H9 (cell line): ENCODE data around the gene CACNA2D4. TPM values are rescaled to one million over a fixed set of nuclear protein-coding genes. Genes with fewer than 3 reads are reported as not detected.

Experiments used
- DNase-seq: peaks from one replicate; pipeline ENCODE4 v3.0.0-alpha.2; 2017
- H2AFZ ChIP-seq: one replicate; pipeline ENCODE4 v1.6.1; 2013; ENCODE audit warnings: mild to moderate bottlenecking, low read length, control low read depth, moderate library complexity
- H2AK5ac ChIP-seq: 2 replicates; pipeline ENCODE4 v1.6.1; 2013; ENCODE audit warnings: low read length, control low read depth, mixed read lengths; ENCODE audit not compliant: insufficient read length
- H2BK120ac ChIP-seq: one replicate; pipeline ENCODE4 v1.6.1; 2013; ENCODE audit warnings: low read depth, mild to moderate bottlenecking, low read length, control low read depth, inconsistent platforms; ENCODE audit not compliant: poor library complexity, severe bottlenecking
- H2BK12ac ChIP-seq: 2 replicates; pipeline ENCODE4 v1.6.1; 2013; ENCODE audit warnings: low read length, control low read depth, mixed read lengths, low read depth; ENCODE audit not compliant: insufficient read length
- H2BK15ac ChIP-seq: 2 replicates; pipeline ENCODE4 v1.6.1; 2013; ENCODE audit warnings: low read depth, low read length, control low read depth
- H2BK20ac ChIP-seq: one replicate; pipeline ENCODE4 v1.6.1; 2013; ENCODE audit warnings: low read depth, mild to moderate bottlenecking, low read length, control low read depth, inconsistent platforms; ENCODE audit not compliant: poor library complexity, severe bottlenecking
- H2BK5ac ChIP-seq: 2 replicates; pipeline ENCODE4 v1.6.1; 2013; ENCODE audit warnings: low read length, control low read depth, mixed read lengths; ENCODE audit not compliant: insufficient read length
- H3K14ac ChIP-seq: 2 replicates; pipeline ENCODE4 v1.6.1; 2013; ENCODE audit warnings: low read length, control low read depth; ENCODE audit not compliant: insufficient read depth
- H3K18ac ChIP-seq: 2 replicates; pipeline ENCODE4 v1.6.1; 2013; ENCODE audit warnings: low read depth, mild to moderate bottlenecking, mixed read lengths, low read length, control low read depth; ENCODE audit not compliant: insufficient read length
- H3K23ac ChIP-seq: 2 replicates; pipeline ENCODE4 v1.6.1; 2013; ENCODE audit warnings: low read length, control low read depth, mixed read lengths, low read depth; ENCODE audit not compliant: insufficient read length
- H3K23me2 ChIP-seq: 2 replicates; pipeline ENCODE4 v1.6.1; 2013; ENCODE audit warnings: low read depth, mild to moderate bottlenecking, mixed read lengths, low read length, control low read depth; ENCODE audit not compliant: insufficient read length, poor library complexity, severe bottlenecking
- H3K27ac ChIP-seq: 2 replicates; pipeline ENCODE4 v1.5.1; 2013; ENCODE audit warnings: low read length, control low read depth, mixed read lengths, low read depth; ENCODE audit not compliant: insufficient read length
- H3K27me3 ChIP-seq: 2 replicates; pipeline ENCODE4 v1.6.1; 2013; ENCODE audit warnings: low read length, control low read depth, inconsistent platforms; ENCODE audit not compliant: insufficient read depth
- H3K4ac ChIP-seq: 2 replicates; pipeline ENCODE4 v1.6.1; 2013; ENCODE audit warnings: low read depth, mild to moderate bottlenecking, control low read depth, inconsistent platforms, low read length, moderate library complexity
- H3K4me1 ChIP-seq: 2 replicates; pipeline ENCODE4 v1.6.1; 2013; ENCODE audit warnings: low read length, control low read depth, inconsistent platforms; ENCODE audit not compliant: insufficient read depth
- H3K4me2 ChIP-seq: 2 replicates; pipeline ENCODE4 v1.6.1; 2013; ENCODE audit warnings: low read length, control low read depth, mixed read lengths; ENCODE audit not compliant: insufficient read length, insufficient read depth
- H3K56ac ChIP-seq: 2 replicates; pipeline ENCODE4 v1.6.1; 2013; ENCODE audit warnings: low read depth, mild to moderate bottlenecking, mixed read lengths, low read length, control low read depth; ENCODE audit not compliant: insufficient read length
- H3K79me1 ChIP-seq: 2 replicates; pipeline ENCODE4 v1.6.1; 2013; ENCODE audit warnings: low read depth, mild to moderate bottlenecking, moderate library complexity, low read length, control low read depth, inconsistent platforms; ENCODE audit not compliant: insufficient read depth, poor library complexity, severe bottlenecking
- H3K79me2 ChIP-seq: 2 replicates; pipeline ENCODE4 v1.6.1; 2013; ENCODE audit warnings: low read length, control low read depth, inconsistent platforms; ENCODE audit not compliant: insufficient read depth
- H3K9ac ChIP-seq: 2 replicates; pipeline ENCODE4 v1.6.1; 2013; ENCODE audit warnings: low read length, control low read depth, mixed read lengths; ENCODE audit not compliant: insufficient read length; ENCODE audit errors: extremely low read depth
- H3K9me3 ChIP-seq: one replicate; pipeline ENCODE4 v1.6.1; 2013; ENCODE audit warnings: low read depth, low read length, inconsistent platforms; ENCODE audit not compliant: control insufficient read depth
- H3T11ph ChIP-seq: one replicate; pipeline ENCODE4 v1.6.1; 2013; ENCODE audit warnings: mild to moderate bottlenecking, low read length, control low read depth, inconsistent platforms
- H4K20me1 ChIP-seq: one replicate; pipeline ENCODE4 v1.6.1; 2013; ENCODE audit not compliant: control insufficient read depth, insufficient read length, insufficient read depth
- H4K5ac ChIP-seq: 2 replicates; pipeline ENCODE4 v1.6.1; 2013; ENCODE audit warnings: low read depth, mild to moderate bottlenecking, mixed read lengths, low read length, control low read depth; ENCODE audit not compliant: insufficient read length
- H4K8ac ChIP-seq: replicated peaks from 2 replicates; pipeline ENCODE4 v1.6.1; 2013; ENCODE audit warnings: low read length, control low read depth, mixed read lengths, low read depth; ENCODE audit not compliant: insufficient read length
- H4K91ac ChIP-seq: 2 replicates; pipeline ENCODE4 v1.6.1; 2013; ENCODE audit warnings: low read depth, mild to moderate bottlenecking, moderate library complexity, mixed read lengths, low read length, control low read depth; ENCODE audit not compliant: insufficient read length
- H3K27ac Mint-ChIP-seq, 3 experiments: 2 replicates in 2 of 3; 3 replicates in 1 of 3; pipeline ENCODE4 v1.8.0; 2020 to 2021; ENCODE audit warnings: mixed read lengths in 3 of 3, mild to moderate bottlenecking in 1 of 3, moderate library complexity in 1 of 3
- H3K27me3 Mint-ChIP-seq: 2 replicates; pipeline ENCODE4 v1.8.0; 2021; ENCODE audit warnings: low read depth, mild to moderate bottlenecking, moderate library complexity, mixed read lengths
- H3K36me3 Mint-ChIP-seq, 3 experiments: 2 replicates in 2 of 3; 3 replicates in 1 of 3; pipeline ENCODE4 v1.8.0; 2020 to 2021; ENCODE audit warnings: low read depth in 3 of 3, mixed read lengths in 3 of 3; ENCODE audit not compliant: insufficient read depth in 1 of 3
- H3K4me1 Mint-ChIP-seq, 2 experiments: 2 replicates each; pipeline ENCODE4 v1.8.0; 2020; ENCODE audit warnings: mixed read lengths in 2 of 2
- H3K4me3 Mint-ChIP-seq, 2 experiments: 2 replicates in 1 of 2; 3 replicates in 1 of 2; pipeline ENCODE4 v1.8.0; 2020 to 2021; ENCODE audit warnings: mild to moderate bottlenecking in 2 of 2, mixed read lengths in 2 of 2, moderate library complexity in 1 of 2
- H3K9me3 Mint-ChIP-seq, 2 experiments: 2 replicates in 1 of 2; 3 replicates in 1 of 2; pipeline ENCODE4 v1.8.0; 2020; ENCODE audit warnings: mild to moderate bottlenecking in 2 of 2, mixed read lengths in 2 of 2, moderate library complexity in 1 of 2
- WGBS: extraction: QIAGEN DNeasy Blood & Tissue Kit; methylation state at CpG from one replicate; pipeline ENCODE4 v1.1.7; 2013; ENCODE audit warnings: missing lambda C conversion rate, low lambda C conversion rate, mixed read lengths; ENCODE audit not compliant: insufficient read length; ENCODE audit errors: extremely low coverage; 5-methylcytosine and 5-hydroxymethylcytosine counted together
- total RNA-seq: library from RNA; stranded (reverse); gene quantifications from 2 replicates; pipeline ENCODE4 v1.2.1, GENCODE V29; 2021
- TF ChIP-seq, protein P1 (sequence below): fragments of 200-600 bp; sonication (generic); conservative IDR thresholded peaks from 3 replicates; pipeline ENCODE4 v1.8.0; 2021; ENCODE audit warnings: antibody characterized with exemption, mild to moderate bottlenecking

The CACNA2D4 gene
- total RNA-seq, 1 experiment from 2014 or later, result 0.79 TPM

DNA sequence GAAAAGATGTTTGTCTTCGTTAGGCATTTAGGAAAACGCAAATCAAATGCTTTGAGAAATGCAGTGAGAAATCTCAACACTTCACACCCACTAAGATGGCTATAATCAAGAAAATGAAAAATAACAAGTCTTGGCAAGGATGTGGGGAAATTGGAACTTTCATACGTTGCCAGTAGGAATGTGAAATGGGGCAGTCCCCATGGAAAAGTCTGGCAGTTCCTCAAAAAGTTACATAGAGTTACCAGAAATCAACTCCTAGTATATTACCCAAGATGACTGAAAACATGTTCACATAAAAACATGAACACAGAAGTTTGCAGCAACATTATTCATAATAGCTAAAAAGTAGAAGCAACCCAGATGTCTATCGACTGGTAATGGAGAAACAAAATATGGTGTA, 139.5 kb downstream of the CACNA2D4 start:
- peaks cover 3% of the 10 kb centered on the region for H3K79me1 ChIP-seq
- H3K9ac ChIP-seq, result no peak overlapping the region
- 0 out of 2 replicates have a peak, but pooled peaks cover 3% of the 10 kb centered on the region for H3K79me2 ChIP-seq
- no peak overlapping the region for H3K18ac ChIP-seq
- no peak overlapping the region for H2BK5ac ChIP-seq
- H4K91ac ChIP-seq, result no peak overlapping the region
- H3K27ac Mint-ChIP-seq, result no peak overlapping the region
- H3K23me2 ChIP-seq, result no peaks in the 10 kb centered on the region
- H3K4me1 Mint-ChIP-seq, result peaks cover 17 to 19% of the 10 kb centered on the region in 2 experiments
- no peak overlapping the region for H3K27ac ChIP-seq
- no peak overlapping the region for H3K56ac ChIP-seq
- H2AFZ ChIP-seq, result no peak overlapping the region
- no peak overlapping the region for H2AK5ac ChIP-seq
- no peak overlapping the region for H2BK20ac ChIP-seq
- no peak overlapping the region for H3K4ac ChIP-seq
- WGBS, result no CpG with 5 or more reads among the region's 4 CpGs
- H4K8ac ChIP-seq, result no peak overlapping the region
- no peak overlapping the region for H2BK12ac ChIP-seq
- H3K9me3 ChIP-seq, result no peaks in the 10 kb centered on the region
- no peak overlapping the region for H2BK15ac ChIP-seq
- no peak for DNase-seq
- no peaks in the 10 kb centered on the region for H3K9me3 Mint-ChIP-seq
- H2BK120ac ChIP-seq, result no peak overlapping the region
- H4K20me1 ChIP-seq, result no peaks in the 10 kb centered on the region
- H3T11ph ChIP-seq, result no peak overlapping the region
- H4K5ac ChIP-seq, result no peak overlapping the region
- no peak overlapping the region for H3K4me2 ChIP-seq
- H3K27me3 Mint-ChIP-seq, result no peaks in the 10 kb centered on the region
- H3K4me3 Mint-ChIP-seq, result no peak overlapping the region
- TF ChIP-seq, protein P1, sequence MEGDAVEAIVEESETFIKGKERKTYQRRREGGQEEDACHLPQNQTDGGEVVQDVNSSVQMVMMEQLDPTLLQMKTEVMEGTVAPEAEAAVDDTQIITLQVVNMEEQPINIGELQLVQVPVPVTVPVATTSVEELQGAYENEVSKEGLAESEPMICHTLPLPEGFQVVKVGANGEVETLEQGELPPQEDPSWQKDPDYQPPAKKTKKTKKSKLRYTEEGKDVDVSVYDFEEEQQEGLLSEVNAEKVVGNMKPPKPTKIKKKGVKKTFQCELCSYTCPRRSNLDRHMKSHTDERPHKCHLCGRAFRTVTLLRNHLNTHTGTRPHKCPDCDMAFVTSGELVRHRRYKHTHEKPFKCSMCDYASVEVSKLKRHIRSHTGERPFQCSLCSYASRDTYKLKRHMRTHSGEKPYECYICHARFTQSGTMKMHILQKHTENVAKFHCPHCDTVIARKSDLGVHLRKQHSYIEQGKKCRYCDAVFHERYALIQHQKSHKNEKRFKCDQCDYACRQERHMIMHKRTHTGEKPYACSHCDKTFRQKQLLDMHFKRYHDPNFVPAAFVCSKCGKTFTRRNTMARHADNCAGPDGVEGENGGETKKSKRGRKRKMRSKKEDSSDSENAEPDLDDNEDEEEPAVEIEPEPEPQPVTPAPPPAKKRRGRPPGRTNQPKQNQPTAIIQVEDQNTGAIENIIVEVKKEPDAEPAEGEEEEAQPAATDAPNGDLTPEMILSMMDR, result no peak
- H3K27me3 ChIP-seq, result no peaks in the 10 kb centered on the region
- H3K14ac ChIP-seq, result no peak overlapping the region
- H3K4me1 ChIP-seq, result no peaks in the 10 kb centered on the region; the same call in 1 of the 2 replicates
- no peak overlapping the region for H3K23ac ChIP-seq
- H3K36me3 Mint-ChIP-seq, result peaks cover 5 to 32% (median 8%) of the 10 kb centered on the region in 3 experiments; a peak in 6 of 7 replicates
